HEK293 (cell line): Measurements from ENCODE around the gene BRMS1.

Source experiments
- GLI4 ChIP-seq: fragments of 450-650 bp; formaldehyde crosslinking; IDR thresholded peaks from 2 replicates; pipeline ENCODE4 v1.5.1; 2016; ENCODE audit warnings: missing biosample characterization, missing genetic modification characterization
- HIC1 ChIP-seq: fragments of 450-650 bp; formaldehyde crosslinking; IDR thresholded peaks from 2 replicates; pipeline ENCODE4 v1.5.1; 2016; ENCODE audit warnings: missing biosample characterization, missing genetic modification characterization
- INSM2 ChIP-seq: fragments of 450-650 bp; formaldehyde crosslinking; IDR thresholded peaks from 2 replicates; pipeline ENCODE4 v1.5.1; 2016; ENCODE audit warnings: missing biosample characterization, missing genetic modification characterization
- KLF1 ChIP-seq: fragments of 450-650 bp; formaldehyde crosslinking; IDR thresholded peaks from 2 replicates; pipeline ENCODE4 v1.5.1; 2016; ENCODE audit warnings: missing biosample characterization, missing genetic modification characterization
- KLF10 ChIP-seq: fragments of 450-650 bp; IDR thresholded peaks from 2 replicates; pipeline ENCODE4 v1.5.1; 2018; ENCODE audit warnings: missing biosample characterization, mild to moderate bottlenecking, missing genetic modification characterization
- KLF16 ChIP-seq: fragments of 450-650 bp; formaldehyde crosslinking; IDR thresholded peaks from 2 replicates; pipeline ENCODE4 v1.5.1; 2017; ENCODE audit warnings: missing biosample characterization, missing genetic modification characterization
- REPIN1 ChIP-seq: fragments of 450-650 bp; formaldehyde crosslinking; IDR thresholded peaks from 2 replicates; pipeline ENCODE4 v1.5.1; 2017; ENCODE audit warnings: missing biosample characterization, missing genetic modification characterization, low read depth
- REST ChIP-seq: fragments of 450-650 bp; formaldehyde crosslinking; IDR thresholded peaks from 2 replicates; pipeline ENCODE4 v1.5.1; 2016; ENCODE audit warnings: missing biosample characterization, missing genetic modification characterization
- SCRT1 ChIP-seq: fragments of 450-650 bp; formaldehyde crosslinking; IDR thresholded peaks from 2 replicates; pipeline ENCODE4 v1.5.1; 2016; ENCODE audit warnings: missing biosample characterization, missing genetic modification characterization, borderline replicate concordance
- SP3 ChIP-seq: fragments of 450-650 bp; formaldehyde crosslinking; IDR thresholded peaks from 2 replicates; pipeline ENCODE4 v1.5.1; 2016; ENCODE audit warnings: missing biosample characterization, missing genetic modification characterization
- ZBTB11 ChIP-seq: fragments of 450-650 bp; formaldehyde crosslinking; conservative IDR thresholded peaks from 2 replicates; pipeline ENCODE4 v1.5.1; 2016; ENCODE audit warnings: low read depth, missing biosample characterization, missing genetic modification characterization
- ZBTB21 ChIP-seq: fragments of 450-650 bp; formaldehyde crosslinking; IDR thresholded peaks from 2 replicates; pipeline ENCODE4 v1.5.1; 2017; ENCODE audit warnings: missing biosample characterization, missing genetic modification characterization
- ZBTB7A ChIP-seq: fragments of 450-650 bp; formaldehyde crosslinking; IDR thresholded peaks from 2 replicates; pipeline ENCODE4 v1.5.1; 2016; ENCODE audit warnings: low read depth, missing biosample characterization, missing genetic modification characterization
- ZIC2 ChIP-seq: fragments of 450-650 bp; formaldehyde crosslinking; IDR thresholded peaks from 2 replicates; pipeline ENCODE4 v1.5.1; 2016; ENCODE audit warnings: missing biosample characterization, missing genetic modification characterization
- ZNF2 ChIP-seq: fragments of 450-650 bp; formaldehyde crosslinking; IDR thresholded peaks from 2 replicates; pipeline ENCODE4 v1.5.1; 2016; ENCODE audit warnings: missing biosample characterization, missing genetic modification characterization
- ZNF221 ChIP-seq: fragments of 450-650 bp; formaldehyde crosslinking; IDR thresholded peaks from 2 replicates; pipeline ENCODE4 v1.5.1; 2017; ENCODE audit warnings: missing biosample characterization, missing genetic modification characterization, borderline replicate concordance
- ZNF302 ChIP-seq: fragments of 450-650 bp; formaldehyde crosslinking; IDR thresholded peaks from 2 replicates; pipeline ENCODE4 v1.5.1; 2016; ENCODE audit warnings: missing biosample characterization, missing genetic modification characterization, low read depth
- ZNF366 ChIP-seq: fragments of 450-650 bp; formaldehyde crosslinking; conservative IDR thresholded peaks from 2 replicates; pipeline ENCODE4 v1.5.1; 2016; ENCODE audit warnings: missing biosample characterization, missing genetic modification characterization
- ZNF391 ChIP-seq: fragments of 450-650 bp; formaldehyde crosslinking; IDR thresholded peaks from 2 replicates; pipeline ENCODE4 v1.5.1; 2016; ENCODE audit warnings: low read depth, missing biosample characterization, missing genetic modification characterization, borderline replicate concordance
- ZNF501 ChIP-seq: fragments of 450-650 bp; formaldehyde crosslinking; IDR thresholded peaks from 2 replicates; pipeline ENCODE4 v1.5.1; 2016; ENCODE audit warnings: missing biosample characterization, missing genetic modification characterization
- ZNF654 ChIP-seq: fragments of 450-650 bp; formaldehyde crosslinking; IDR thresholded peaks from 2 replicates; pipeline ENCODE4 v1.5.1; 2016; ENCODE audit warnings: low read depth, missing biosample characterization, missing genetic modification characterization
- ZNF660 ChIP-seq: fragments of 450-650 bp; IDR thresholded peaks from 2 replicates; pipeline ENCODE4 v1.5.1; 2018; ENCODE audit warnings: missing biosample characterization, mild to moderate bottlenecking, missing genetic modification characterization
- ZNF692 ChIP-seq: fragments of 450-650 bp; formaldehyde crosslinking; IDR thresholded peaks from 2 replicates; pipeline ENCODE4 v1.5.1; 2016; ENCODE audit warnings: missing biosample characterization, missing genetic modification characterization
- ZNF777 ChIP-seq: fragments of 450-650 bp; formaldehyde crosslinking; IDR thresholded peaks from 2 replicates; pipeline ENCODE4 v1.5.1; 2017; ENCODE audit warnings: missing biosample characterization, missing genetic modification characterization, borderline replicate concordance
- ZNF830 ChIP-seq: fragments of 450-650 bp; IDR thresholded peaks from 2 replicates; pipeline ENCODE4 v1.5.0; 2018; ENCODE audit warnings: missing biosample characterization, missing genetic modification characterization, low read depth, mild to moderate bottlenecking, moderate library complexity
- ZSCAN30 ChIP-seq: fragments of 450-650 bp; IDR thresholded peaks from 2 replicates; pipeline ENCODE4 v1.5.1; 2018; ENCODE audit warnings: missing biosample characterization, mild to moderate bottlenecking, missing genetic modification characterization, moderate library complexity

Gene BRMS1

GRCh38 chr11:66347425-66348276 is 2.7 kb upstream of the BRMS1 start, which contains the start of gene B4GAT1 (continued):
- no peak for TF ChIP-seq HIC1 (tag by site-specific recombination)
- 0 out of 2 replicates have a peak, but pooled peaks have one; percentile 26 for TF ChIP-seq GLI4
- peak; percentile 53; the same call in 1 of the 2 replicates for TF ChIP-seq ZNF777 (tag by site-specific recombination)
- peak; percentile 80 for TF ChIP-seq ZSCAN30
- 0 out of 2 replicates have a peak, but pooled peaks have one; percentile 15 for TF ChIP-seq REST (tag by site-specific recombination)
- TF ChIP-seq ZNF692 = peak; percentile 87
- TF ChIP-seq ZIC2 (tag by site-specific recombination) = peak; percentile 30; the same call in 1 of the 2 replicates
- TF ChIP-seq SCRT1 (tag by site-specific recombination) = no peak
- peak; percentile 81 for TF ChIP-seq ZNF366
- no peak for TF ChIP-seq ZNF830 (tag by site-specific recombination)
- TF ChIP-seq ZNF654 (tag by site-specific recombination) = no peak
- 0 out of 2 replicates have a peak, but pooled peaks have one; percentile 70 for TF ChIP-seq REPIN1 (tag by site-specific recombination)
- TF ChIP-seq ZBTB7A (tag by site-specific recombination) = 0 out of 2 replicates have a peak, but pooled peaks have one; percentile 25
- TF ChIP-seq ZNF2 (tag by site-specific recombination) = peak; percentile 94
- no peak for TF ChIP-seq ZNF302 (tag by site-specific recombination)
- peak; percentile 99 for TF ChIP-seq ZNF391
- peak; percentile 85 for TF ChIP-seq KLF16 (tag by site-specific recombination)
- peak; percentile 65; the same call in 1 of the 2 replicates for TF ChIP-seq ZBTB21 (tag by site-specific recombination)
- 0 out of 2 replicates have a peak, but pooled peaks have one; percentile 27 for TF ChIP-seq ZBTB11 (tag by site-specific recombination)
- TF ChIP-seq SP3 (tag by site-specific recombination) = peak; percentile 57
- TF ChIP-seq ZNF501 = peak; percentile 89
- TF ChIP-seq ZNF221 (tag by site-specific recombination) = no peak
- TF ChIP-seq INSM2 (tag by site-specific recombination) = 0 out of 2 replicates have a peak, but pooled peaks have one; percentile 61
- TF ChIP-seq KLF1 (tag by site-specific recombination) = peak; percentile 26; the same call in 1 of the 2 replicates
- TF ChIP-seq ZNF660 (tag by site-specific recombination) = peak; percentile 86
- peak; percentile 64; the same call in 1 of the 2 replicates for TF ChIP-seq KLF10 (tag by site-specific recombination)
